ENCODE data around the gene ZBTB20.

Gene ZBTB20

GRCh38 chr3:114364806-114365654, 782.1 kb downstream of the ZBTB20 start:
- TF ChIP-seq EZH2phosphoT487 (conservative IDR thresholded peaks at IDR 0.05; ENCODE audit: low read length) (no peak), CTCF (IDR thresholded peaks at IDR 0.05; ENCODE audit: insufficient read depth, low read length, poor library complexity, severe bottlenecking) (no peak)
- no peaks in the 10 kb centered on the region for H4K20me1 ChIP-seq (ENCODE audit: low read depth, low read length)
- H3K79me2 ChIP-seq (ENCODE audit: insufficient read depth, low read length), result no peaks in the 10 kb centered on the region

GRCh38 chr3:114363554-114364202, 783.4 kb downstream of the ZBTB20 start:
- H3F3A ChIP-seq (ENCODE audit: insufficient read depth), result no peaks in the 10 kb centered on the region
- no peak overlapping the region for H3K4me2 ChIP-seq (ENCODE audit: low read depth, low read length, poor library complexity, severe bottlenecking)
- no peaks in the 10 kb centered on the region for H3K36me3 ChIP-seq (ENCODE audit: low read length)
- no peaks in the 10 kb centered on the region for H3K27me3 ChIP-seq (ENCODE audit: low read length)
- H3K79me2 ChIP-seq (ENCODE audit: insufficient read depth, low read length), result no peaks in the 10 kb centered on the region
- no peak overlapping the region for H2AFZ ChIP-seq (ENCODE audit: low read depth, low read length, severe bottlenecking)
- no peak overlapping the region for H3K27ac ChIP-seq (ENCODE audit: low read depth, low read length)
- H3K9ac ChIP-seq (ENCODE audit: low read length), result no peak overlapping the region
- H3K4me3 ChIP-seq (ENCODE audit: insufficient read depth, low read length, poor library complexity, severe bottlenecking), result no peak overlapping the region
- no peaks in the 10 kb centered on the region for H3K9me3 ChIP-seq (ENCODE audit: insufficient read depth, low read length)
- no peaks in the 10 kb centered on the region for H4K20me1 ChIP-seq (ENCODE audit: low read depth, low read length)
- no peak for TF ChIP-seq EZH2phosphoT487 (conservative IDR thresholded peaks at IDR 0.05; ENCODE audit: low read length)
- TF ChIP-seq CTCF (IDR thresholded peaks at IDR 0.05; ENCODE audit: insufficient read depth, low read length, poor library complexity, severe bottlenecking), result no peak
- H3K9me2 ChIP-seq (replicated peaks; ENCODE audit: insufficient read depth, low read length), result no peaks in the 10 kb centered on the region

More at GRCh38 chr3:114364806-114365654, 782.1 kb downstream of the ZBTB20 start:
- Histone ChIP-seq H3K9me3 (ENCODE audit: insufficient read depth, low read length) (no peaks in the 10 kb centered on the region), H2AFZ (ENCODE audit: low read depth, low read length, severe bottlenecking) (no peak overlapping the region), H3K27me3 (ENCODE audit: low read length) (no peaks in the 10 kb centered on the region), H3K4me2 (ENCODE audit: low read depth, low read length, poor library complexity, severe bottlenecking) (no peak overlapping the region), H3K9ac (ENCODE audit: low read length) (no peak overlapping the region), H3K27ac (ENCODE audit: low read depth, low read length) (no peak overlapping the region), H3K9me2 (replicated peaks; ENCODE audit: insufficient read depth, low read length) (no peaks in the 10 kb centered on the region), H3K4me3 (ENCODE audit: insufficient read depth, low read length, poor library complexity, severe bottlenecking) (no peak overlapping the region), H3F3A (ENCODE audit: insufficient read depth) (no peaks in the 10 kb centered on the region), H3K36me3 (ENCODE audit: low read length) (no peaks in the 10 kb centered on the region)

GRCh38 chr3:114362815-114363214, 784.3 kb downstream of the ZBTB20 start:
- TF ChIP-seq EZH2phosphoT487 (conservative IDR thresholded peaks at IDR 0.05; ENCODE audit: low read length) (no peak), CTCF (IDR thresholded peaks at IDR 0.05; ENCODE audit: insufficient read depth, low read length, poor library complexity, severe bottlenecking) (peak; percentile 40)
- Histone ChIP-seq H3F3A (ENCODE audit: insufficient read depth) (no peaks in the 10 kb centered on the region), H3K4me3 (ENCODE audit: insufficient read depth, low read length, poor library complexity, severe bottlenecking) (no peak overlapping the region), H3K9me3 (ENCODE audit: insufficient read depth, low read length) (no peaks in the 10 kb centered on the region), H3K36me3 (ENCODE audit: low read length) (no peaks in the 10 kb centered on the region), H2AFZ (ENCODE audit: low read depth, low read length, severe bottlenecking) (no peak overlapping the region), H3K27me3 (ENCODE audit: low read length) (no peaks in the 10 kb centered on the region), H3K4me2 (ENCODE audit: low read depth, low read length, poor library complexity, severe bottlenecking) (no peak overlapping the region), H3K9ac (ENCODE audit: low read length) (no peak overlapping the region), H3K27ac (ENCODE audit: low read depth, low read length) (no peak overlapping the region), H4K20me1 (ENCODE audit: low read depth, low read length) (no peaks in the 10 kb centered on the region), H3K79me2 (ENCODE audit: insufficient read depth, low read length) (no peaks in the 10 kb centered on the region), H3K9me2 (replicated peaks; ENCODE audit: insufficient read depth, low read length) (no peaks in the 10 kb centered on the region)

Data from SU-DHL-6 (cell line).